Heart left ventricle (tissue), 13 donors: ENCODE measurements around the gene SUMF2.

Experiments used
- POLR2A ChIP-seq, 2 donors: fragments of 450-650 bp; IDR thresholded peaks; one replicate each; pipeline ENCODE4 v1.6.1; 2017; ENCODE audit warnings: antibody characterized with exemption in 2 of 2, mild to moderate bottlenecking in 2 of 2, moderate library complexity in 2 of 2
- TF ChIP-seq, protein P1 (sequence below), 12 donors: fragments of 200-600 bp; sonication (generic) in 4 of 12; IDR thresholded peaks; one replicate each; pipeline versions ENCODE4 v1.5.0 to v1.8.0; 2018 to 2022; ENCODE audit warnings: antibody characterized with exemption in 12 of 12, mild to moderate bottlenecking in 5 of 12
- donor health status: ischemic (EF 13 %, LVEDD 7.1; RV severe dilation, severe dysfunction).
- donor health status: DM: no; HTN: yes; CAD: no.
- donor health status: DM: no; HTN: no; CAD: no.
- donor health status: ischemic (EF 25% LVEDD 6.9; RV normal size, moderate dysfunction).
- donor health status: ischemic (EF 25% LVEDD 5.7; RV mildly dilated, moderate dysfunction).
- donor health status: ischemic (EF 35%, LVEDD 5.7; RV mildly dilated, moderate dysfunction).
- donor health status: nonischemic (EF 11% LVEDD 7.7; RV severe dilation, severe dysfunction).
- donor health status: DM: yes; HTN: yes; CAD: no.
- donor health status: PGD.
- donor health status: ischemic (EF 29% LVEDD 5.4; RV normal size, mild dysfunction).
- donor health status: nonischemic (EF 23%, LVEDD 6.1; RV moderate dilation, normal function).

DNA sequence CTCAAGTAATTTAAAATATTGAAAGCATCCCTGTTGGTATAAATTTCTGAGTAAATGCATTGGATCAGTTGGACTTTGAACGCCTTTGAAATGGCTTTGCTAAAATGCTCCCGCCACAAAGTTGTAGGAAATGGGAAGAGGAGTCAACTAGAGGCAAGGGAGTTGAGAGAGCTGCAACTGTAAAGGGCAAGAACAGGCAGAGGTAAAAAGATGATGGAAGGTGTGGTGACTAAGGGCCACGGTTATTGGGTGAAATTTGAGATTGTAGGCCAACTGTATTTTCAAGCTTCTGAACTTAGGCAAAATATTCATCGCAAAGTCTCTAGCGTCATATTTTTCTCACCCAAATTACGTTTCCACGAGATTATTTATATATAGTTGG is 595 bp upstream of the SUMF2 start:
- no peak for TF ChIP-seq POLR2A (IDR thresholded peaks at IDR 0.05)
- TF ChIP-seq, protein P1, sequence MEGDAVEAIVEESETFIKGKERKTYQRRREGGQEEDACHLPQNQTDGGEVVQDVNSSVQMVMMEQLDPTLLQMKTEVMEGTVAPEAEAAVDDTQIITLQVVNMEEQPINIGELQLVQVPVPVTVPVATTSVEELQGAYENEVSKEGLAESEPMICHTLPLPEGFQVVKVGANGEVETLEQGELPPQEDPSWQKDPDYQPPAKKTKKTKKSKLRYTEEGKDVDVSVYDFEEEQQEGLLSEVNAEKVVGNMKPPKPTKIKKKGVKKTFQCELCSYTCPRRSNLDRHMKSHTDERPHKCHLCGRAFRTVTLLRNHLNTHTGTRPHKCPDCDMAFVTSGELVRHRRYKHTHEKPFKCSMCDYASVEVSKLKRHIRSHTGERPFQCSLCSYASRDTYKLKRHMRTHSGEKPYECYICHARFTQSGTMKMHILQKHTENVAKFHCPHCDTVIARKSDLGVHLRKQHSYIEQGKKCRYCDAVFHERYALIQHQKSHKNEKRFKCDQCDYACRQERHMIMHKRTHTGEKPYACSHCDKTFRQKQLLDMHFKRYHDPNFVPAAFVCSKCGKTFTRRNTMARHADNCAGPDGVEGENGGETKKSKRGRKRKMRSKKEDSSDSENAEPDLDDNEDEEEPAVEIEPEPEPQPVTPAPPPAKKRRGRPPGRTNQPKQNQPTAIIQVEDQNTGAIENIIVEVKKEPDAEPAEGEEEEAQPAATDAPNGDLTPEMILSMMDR (IDR thresholded peaks at IDR 0.05) = no peak
